ENCODE results near the gene PRKAG2. TPM values are rescaled to one million over a fixed set of nuclear protein-coding genes. Genes with fewer than 3 reads are reported as not detected.

The PRKAG2 gene
- total and polyA plus RNA-seq, 4 donors: 3.6 to 25.1 (median 16.8) TPM

GRCh38 chr7:151661587-151661986 lies 215.3 kb downstream of the PRKAG2 start:
- no peak overlapping the region for H3K4me3 ChIP-seq (ENCODE audit: low read depth in 1 of 3, low read length in 3 of 3)
- H3K9ac ChIP-seq (ENCODE audit: low read depth in 1 of 2, low read length in 2 of 2): no peak overlapping the region
- H3K9me3 ChIP-seq (ENCODE audit: control insufficient read depth in 4 of 4, low read length in 3 of 4): no peaks in the 10 kb centered on the region
- no peaks in the 10 kb centered on the region for H3K4me1 ChIP-seq (ENCODE audit: control insufficient read depth in 4 of 4, insufficient read depth in 4 of 4, low read length in 3 of 4)
- no peak overlapping the region for H3K27ac ChIP-seq (ENCODE audit: low read depth in 1 of 2, low read length in 2 of 2)
- 88% methylated on average over 9 of the region's 9 CpGs for WGBS
- no peak for DNase-seq (ENCODE audit: low spot score)
- no peaks in the 10 kb centered on the region for H3K27me3 ChIP-seq (ENCODE audit: control insufficient read depth in 4 of 4, insufficient read depth in 4 of 4, low read length in 3 of 4)
- TF ChIP-seq FOXA2 (IDR thresholded peaks at IDR 0.05) (no peak), TAF1 (conservative IDR thresholded peaks at IDR 0.05) (no peak), NR2F2 (IDR thresholded peaks at IDR 0.05) (no peak), GABPA (IDR thresholded peaks at IDR 0.05 in 1 of 2, conservative IDR thresholded peaks at IDR 0.05 in 1 of 2) (no peak), RAD21 (IDR thresholded peaks at IDR 0.05) (no peak), EGR1 (IDR thresholded peaks at IDR 0.05; ENCODE audit: low read depth in 2 of 2) (no peak), JUND (IDR thresholded peaks at IDR 0.05) (no peak), SP1 (IDR thresholded peaks at IDR 0.05) (no peak)
- TF ChIP-seq, protein P1, sequence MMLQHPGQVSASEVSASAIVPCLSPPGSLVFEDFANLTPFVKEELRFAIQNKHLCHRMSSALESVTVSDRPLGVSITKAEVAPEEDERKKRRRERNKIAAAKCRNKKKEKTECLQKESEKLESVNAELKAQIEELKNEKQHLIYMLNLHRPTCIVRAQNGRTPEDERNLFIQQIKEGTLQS (IDR thresholded peaks at IDR 0.05): no peak
- TF ChIP-seq, protein P2, sequence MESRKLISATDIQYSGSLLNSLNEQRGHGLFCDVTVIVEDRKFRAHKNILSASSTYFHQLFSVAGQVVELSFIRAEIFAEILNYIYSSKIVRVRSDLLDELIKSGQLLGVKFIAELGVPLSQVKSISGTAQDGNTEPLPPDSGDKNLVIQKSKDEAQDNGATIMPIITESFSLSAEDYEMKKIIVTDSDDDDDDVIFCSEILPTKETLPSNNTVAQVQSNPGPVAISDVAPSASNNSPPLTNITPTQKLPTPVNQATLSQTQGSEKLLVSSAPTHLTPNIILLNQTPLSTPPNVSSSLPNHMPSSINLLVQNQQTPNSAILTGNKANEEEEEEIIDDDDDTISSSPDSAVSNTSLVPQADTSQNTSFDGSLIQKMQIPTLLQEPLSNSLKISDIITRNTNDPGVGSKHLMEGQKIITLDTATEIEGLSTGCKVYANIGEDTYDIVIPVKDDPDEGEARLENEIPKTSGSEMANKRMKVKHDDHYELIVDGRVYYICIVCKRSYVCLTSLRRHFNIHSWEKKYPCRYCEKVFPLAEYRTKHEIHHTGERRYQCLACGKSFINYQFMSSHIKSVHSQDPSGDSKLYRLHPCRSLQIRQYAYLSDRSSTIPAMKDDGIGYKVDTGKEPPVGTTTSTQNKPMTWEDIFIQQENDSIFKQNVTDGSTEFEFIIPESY (IDR thresholded peaks at IDR 0.05): no peak
- peaks cover 0 to 5% (median 0%) of the 10 kb centered on the region in 4 donors for H3K36me3 ChIP-seq (ENCODE audit: control insufficient read depth in 4 of 4, insufficient read depth in 3 of 4, low read depth in 1 of 4, low read length in 3 of 4)

DNA sequence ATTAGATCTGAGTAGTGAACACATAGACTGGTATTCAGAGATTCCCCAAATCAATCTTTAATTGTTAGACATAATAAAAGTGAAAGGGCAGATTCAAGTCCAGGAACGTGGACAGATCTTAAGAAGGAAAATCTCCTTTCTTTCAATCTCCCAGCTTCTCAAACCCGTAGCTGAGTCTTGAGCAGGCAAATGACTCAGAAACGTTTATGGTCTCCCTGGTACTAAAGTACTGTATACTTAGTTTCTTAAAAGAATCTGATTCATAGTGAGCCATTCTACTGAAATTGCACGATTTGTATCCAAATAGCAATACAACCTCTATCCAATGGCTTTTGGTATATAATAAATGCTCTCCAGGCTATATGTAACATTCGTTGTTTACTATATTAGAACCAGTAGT lies 216.8 kb downstream of the PRKAG2 start:
- Histone ChIP-seq H3K27ac (ENCODE audit: low read depth in 1 of 2, low read length in 2 of 2) (no peak overlapping the region), H3K9ac (ENCODE audit: low read depth in 1 of 2, low read length in 2 of 2) (no peak overlapping the region), H3K36me3 (ENCODE audit: control insufficient read depth in 4 of 4, insufficient read depth in 3 of 4, low read depth in 1 of 4, low read length in 3 of 4) (peaks cover 0 to 2% (median 0%) of the 10 kb centered on the region in 4 donors), H3K4me3 (ENCODE audit: low read depth in 1 of 3, low read length in 3 of 3) (no peak overlapping the region), H3K27me3 (ENCODE audit: control insufficient read depth in 4 of 4, insufficient read depth in 4 of 4, low read length in 3 of 4) (no peaks in the 10 kb centered on the region), H3K9me3 (ENCODE audit: control insufficient read depth in 4 of 4, low read length in 3 of 4) (no peaks in the 10 kb centered on the region), H3K4me1 (ENCODE audit: control insufficient read depth in 4 of 4, insufficient read depth in 4 of 4, low read length in 3 of 4) (no peaks in the 10 kb centered on the region)
- DNase-seq (ENCODE audit: low spot score): no peak
- no peak for TF ChIP-seq JUND (IDR thresholded peaks at IDR 0.05)
- no peak for TF ChIP-seq RAD21 (IDR thresholded peaks at IDR 0.05)
- TF ChIP-seq HNF4A (conservative IDR thresholded peaks at IDR 0.05): no peak
- WGBS: 92% methylated on average over 5 of the region's 5 CpGs

DNA sequence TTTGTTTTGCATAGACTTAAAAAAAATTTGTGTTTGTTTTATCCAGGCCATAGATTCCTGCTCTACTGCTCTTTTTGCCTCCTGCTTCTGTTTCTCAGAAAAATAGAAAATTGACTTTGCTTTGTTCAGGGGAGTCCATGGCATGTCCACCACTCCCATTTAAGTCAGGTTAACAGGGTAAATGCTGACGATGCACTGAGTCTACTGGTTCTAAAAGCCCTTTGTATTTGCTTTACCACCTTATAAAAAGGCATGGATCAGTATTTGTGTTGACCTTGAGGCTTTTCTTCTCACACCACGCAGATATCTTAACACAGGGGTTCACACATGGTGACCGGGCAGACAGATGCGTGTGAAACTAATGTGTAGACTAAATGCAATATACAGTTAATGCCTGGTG lies 217.7 kb downstream of the PRKAG2 start:
- Histone ChIP-seq H3K9ac (ENCODE audit: low read depth in 1 of 2, low read length in 2 of 2) (no peak overlapping the region), H3K27me3 (ENCODE audit: control insufficient read depth in 4 of 4, insufficient read depth in 4 of 4, low read length in 3 of 4) (no peaks in the 10 kb centered on the region), H3K4me1 (ENCODE audit: control insufficient read depth in 4 of 4, insufficient read depth in 4 of 4, low read length in 3 of 4) (no peaks in the 10 kb centered on the region), H3K27ac (ENCODE audit: low read depth in 1 of 2, low read length in 2 of 2) (no peak overlapping the region), H3K4me3 (ENCODE audit: low read depth in 1 of 3, low read length in 3 of 3) (no peak overlapping the region), H3K36me3 (ENCODE audit: control insufficient read depth in 4 of 4, insufficient read depth in 3 of 4, low read depth in 1 of 4, low read length in 3 of 4) (peaks cover 0 to 2% (median 0%) of the 10 kb centered on the region in 4 donors), H3K9me3 (ENCODE audit: control insufficient read depth in 4 of 4, low read length in 3 of 4) (no peaks in the 10 kb centered on the region)
- 74% methylated on average over 4 of the region's 4 CpGs for WGBS
- DNase-seq (ENCODE audit: low spot score): no peak
- TF ChIP-seq, protein P3, sequence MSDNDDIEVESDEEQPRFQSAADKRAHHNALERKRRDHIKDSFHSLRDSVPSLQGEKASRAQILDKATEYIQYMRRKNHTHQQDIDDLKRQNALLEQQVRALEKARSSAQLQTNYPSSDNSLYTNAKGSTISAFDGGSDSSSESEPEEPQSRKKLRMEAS (IDR thresholded peaks at IDR 0.05): no peak
- no peak for TF ChIP-seq RXRA (IDR thresholded peaks at IDR 0.05)
- TF ChIP-seq, protein P1 (IDR thresholded peaks at IDR 0.05): no peak
- TF ChIP-seq JUND (IDR thresholded peaks at IDR 0.05): no peak
- no peak for TF ChIP-seq GABPA (IDR thresholded peaks at IDR 0.05 in 1 of 2, conservative IDR thresholded peaks at IDR 0.05 in 1 of 2)
- no peak for TF ChIP-seq TAF1 (conservative IDR thresholded peaks at IDR 0.05)
- TF ChIP-seq EGR1 (IDR thresholded peaks at IDR 0.05; ENCODE audit: low read depth in 2 of 2): no peak
- TF ChIP-seq, protein P2 (IDR thresholded peaks at IDR 0.05): no peak
- TF ChIP-seq, protein P4, sequence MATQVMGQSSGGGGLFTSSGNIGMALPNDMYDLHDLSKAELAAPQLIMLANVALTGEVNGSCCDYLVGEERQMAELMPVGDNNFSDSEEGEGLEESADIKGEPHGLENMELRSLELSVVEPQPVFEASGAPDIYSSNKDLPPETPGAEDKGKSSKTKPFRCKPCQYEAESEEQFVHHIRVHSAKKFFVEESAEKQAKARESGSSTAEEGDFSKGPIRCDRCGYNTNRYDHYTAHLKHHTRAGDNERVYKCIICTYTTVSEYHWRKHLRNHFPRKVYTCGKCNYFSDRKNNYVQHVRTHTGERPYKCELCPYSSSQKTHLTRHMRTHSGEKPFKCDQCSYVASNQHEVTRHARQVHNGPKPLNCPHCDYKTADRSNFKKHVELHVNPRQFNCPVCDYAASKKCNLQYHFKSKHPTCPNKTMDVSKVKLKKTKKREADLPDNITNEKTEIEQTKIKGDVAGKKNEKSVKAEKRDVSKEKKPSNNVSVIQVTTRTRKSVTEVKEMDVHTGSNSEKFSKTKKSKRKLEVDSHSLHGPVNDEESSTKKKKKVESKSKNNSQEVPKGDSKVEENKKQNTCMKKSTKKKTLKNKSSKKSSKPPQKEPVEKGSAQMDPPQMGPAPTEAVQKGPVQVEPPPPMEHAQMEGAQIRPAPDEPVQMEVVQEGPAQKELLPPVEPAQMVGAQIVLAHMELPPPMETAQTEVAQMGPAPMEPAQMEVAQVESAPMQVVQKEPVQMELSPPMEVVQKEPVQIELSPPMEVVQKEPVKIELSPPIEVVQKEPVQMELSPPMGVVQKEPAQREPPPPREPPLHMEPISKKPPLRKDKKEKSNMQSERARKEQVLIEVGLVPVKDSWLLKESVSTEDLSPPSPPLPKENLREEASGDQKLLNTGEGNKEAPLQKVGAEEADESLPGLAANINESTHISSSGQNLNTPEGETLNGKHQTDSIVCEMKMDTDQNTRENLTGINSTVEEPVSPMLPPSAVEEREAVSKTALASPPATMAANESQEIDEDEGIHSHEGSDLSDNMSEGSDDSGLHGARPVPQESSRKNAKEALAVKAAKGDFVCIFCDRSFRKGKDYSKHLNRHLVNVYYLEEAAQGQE (IDR thresholded peaks at IDR 0.05): no peak
- no peak for TF ChIP-seq HNF4G (IDR thresholded peaks at IDR 0.05)
- TF ChIP-seq RAD21 (IDR thresholded peaks at IDR 0.05): no peak
- TF ChIP-seq FOXA1 (IDR thresholded peaks at IDR 0.05): no peak
- TF ChIP-seq HNF4A (conservative IDR thresholded peaks at IDR 0.05): no peak
- no peak for TF ChIP-seq SP1 (IDR thresholded peaks at IDR 0.05)
- TF ChIP-seq NR2F2 (IDR thresholded peaks at IDR 0.05): no peak
- TF ChIP-seq FOXA2 (IDR thresholded peaks at IDR 0.05): no peak
- TF ChIP-seq, protein P5, sequence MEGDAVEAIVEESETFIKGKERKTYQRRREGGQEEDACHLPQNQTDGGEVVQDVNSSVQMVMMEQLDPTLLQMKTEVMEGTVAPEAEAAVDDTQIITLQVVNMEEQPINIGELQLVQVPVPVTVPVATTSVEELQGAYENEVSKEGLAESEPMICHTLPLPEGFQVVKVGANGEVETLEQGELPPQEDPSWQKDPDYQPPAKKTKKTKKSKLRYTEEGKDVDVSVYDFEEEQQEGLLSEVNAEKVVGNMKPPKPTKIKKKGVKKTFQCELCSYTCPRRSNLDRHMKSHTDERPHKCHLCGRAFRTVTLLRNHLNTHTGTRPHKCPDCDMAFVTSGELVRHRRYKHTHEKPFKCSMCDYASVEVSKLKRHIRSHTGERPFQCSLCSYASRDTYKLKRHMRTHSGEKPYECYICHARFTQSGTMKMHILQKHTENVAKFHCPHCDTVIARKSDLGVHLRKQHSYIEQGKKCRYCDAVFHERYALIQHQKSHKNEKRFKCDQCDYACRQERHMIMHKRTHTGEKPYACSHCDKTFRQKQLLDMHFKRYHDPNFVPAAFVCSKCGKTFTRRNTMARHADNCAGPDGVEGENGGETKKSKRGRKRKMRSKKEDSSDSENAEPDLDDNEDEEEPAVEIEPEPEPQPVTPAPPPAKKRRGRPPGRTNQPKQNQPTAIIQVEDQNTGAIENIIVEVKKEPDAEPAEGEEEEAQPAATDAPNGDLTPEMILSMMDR (IDR thresholded peaks at IDR 0.05; ENCODE audit: low read depth, low read length, missing input control): no peak
